Measurements from ENCODE around the gene MICU1. TPM values are rescaled to one million over a fixed set of nuclear protein-coding genes. Genes with fewer than 3 reads are reported as not detected.
"Not testable (repeated sequence)": the region's sequence is repeated elsewhere in the genome, so short reads cannot be mapped to it uniquely, and the experiment has no call there.

MICU1 gene
- total RNA-seq, 2 experiments from 2014 or later, result 29.2 to 29.4 TPM

DNA sequence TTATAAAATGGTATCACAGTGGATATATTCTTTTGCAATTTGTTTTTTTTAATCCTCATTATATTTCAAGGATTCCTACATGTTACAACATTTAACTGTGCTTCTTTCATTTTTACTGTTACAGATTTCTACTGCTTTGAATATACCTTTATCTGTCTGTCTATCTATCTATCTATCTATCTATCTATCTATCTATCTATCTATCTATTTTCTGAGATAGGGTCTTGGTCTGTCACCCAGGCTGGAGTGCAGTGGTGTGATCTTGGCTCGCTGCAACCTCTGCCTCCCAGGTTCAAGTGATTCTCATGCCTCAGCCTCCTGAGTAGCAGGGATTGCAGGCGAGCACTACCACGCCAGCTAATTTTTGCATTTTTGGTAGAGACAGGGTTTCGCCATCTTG lies 194.9 kb downstream of the MICU1 start:
- not testable (repeated sequence) for H3K27ac Mint-ChIP-seq, H3K4me3 Mint-ChIP-seq, H3K4me1 Mint-ChIP-seq, H3K27me3 Mint-ChIP-seq, DNase-seq, H3K9me3 Mint-ChIP-seq, H3K36me3 Mint-ChIP-seq

DNA sequence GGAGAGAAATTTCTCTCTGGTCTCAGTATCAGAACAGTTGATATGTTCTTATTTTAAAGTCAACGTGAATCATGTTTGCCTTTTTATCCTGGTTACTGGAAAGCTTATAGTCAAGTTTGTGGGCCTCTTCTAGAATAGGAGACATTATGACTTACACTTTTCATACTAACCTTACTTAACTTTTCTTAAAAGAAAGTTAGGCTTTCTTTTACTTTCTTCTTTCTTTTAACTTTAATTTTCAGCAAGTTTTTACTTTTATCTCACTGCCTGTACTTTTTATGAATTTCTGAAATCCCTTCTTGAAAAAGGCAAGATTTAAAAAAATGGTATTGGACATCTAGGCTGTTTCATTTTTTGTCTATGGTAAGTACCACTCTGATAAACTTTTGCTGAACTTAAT lies 195.9 kb downstream of the MICU1 start:
- no peak for DNase-seq
- H3K27ac Mint-ChIP-seq, result no peak overlapping the region
- H3K27me3 Mint-ChIP-seq, result no peaks in the 10 kb centered on the region
- H3K4me1 Mint-ChIP-seq, result no peaks in the 10 kb centered on the region
- no peaks in the 10 kb centered on the region for H3K36me3 Mint-ChIP-seq
- H3K9me3 Mint-ChIP-seq, result no peaks in the 10 kb centered on the region
- no peak overlapping the region for H3K4me3 Mint-ChIP-seq

DNA sequence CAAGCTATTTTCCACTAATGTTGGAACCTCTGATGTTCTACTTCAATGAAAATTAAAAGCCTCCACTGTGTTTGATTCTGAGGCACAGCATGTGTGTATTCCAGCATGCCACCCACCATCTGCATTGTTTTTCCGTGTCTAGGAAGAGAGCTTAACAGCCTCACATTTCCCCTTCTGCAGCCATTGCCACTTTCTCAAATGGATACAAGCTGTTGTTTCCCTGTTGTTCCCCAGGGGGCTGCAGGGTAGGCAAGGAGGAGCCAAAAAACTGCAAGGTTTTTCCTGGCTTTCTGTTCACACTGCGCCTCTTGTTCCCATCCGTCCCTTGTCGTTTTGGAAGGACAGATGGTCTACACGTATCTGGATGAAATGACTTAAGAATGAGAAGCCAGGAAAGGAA lies 198.9 kb downstream of the MICU1 start:
- Mint-ChIP-seq H3K4me3 (no peak overlapping the region), H3K27ac (no peak overlapping the region), H3K27me3 (no peaks in the 10 kb centered on the region), H3K9me3 (peaks cover 2% of the 10 kb centered on the region), H3K4me1 (no peaks in the 10 kb centered on the region), H3K36me3 (peaks cover 10% of the 10 kb centered on the region)
- DNase-seq, result no peak

DNA sequence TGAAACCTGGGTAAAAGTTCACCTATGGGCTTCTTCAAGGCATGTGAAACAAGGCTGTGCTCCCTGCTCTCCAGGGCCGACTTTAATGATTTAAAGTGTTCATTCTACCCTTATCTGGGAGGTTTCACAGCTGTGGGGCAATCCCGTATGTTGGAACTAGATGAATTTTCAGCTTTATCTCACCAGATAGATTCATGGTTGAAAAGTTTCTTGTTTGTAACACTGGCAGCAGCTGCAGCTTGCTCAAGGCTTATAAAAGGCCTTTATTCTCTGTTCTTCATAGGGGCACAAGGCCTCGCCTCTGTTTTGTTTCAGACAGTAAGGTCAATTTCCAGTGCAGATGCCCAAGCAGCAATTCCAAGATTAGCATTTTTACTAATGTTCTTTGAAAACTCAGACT lies 200.7 kb downstream of the MICU1 start:
- Mint-ChIP-seq H3K36me3 (peaks cover 21% of the 10 kb centered on the region), H3K4me3 (no peak overlapping the region), H3K27ac (no peak overlapping the region), H3K4me1 (no peaks in the 10 kb centered on the region), H3K27me3 (no peaks in the 10 kb centered on the region), H3K9me3 (peaks cover 2% of the 10 kb centered on the region)
- no peak for DNase-seq

DNA sequence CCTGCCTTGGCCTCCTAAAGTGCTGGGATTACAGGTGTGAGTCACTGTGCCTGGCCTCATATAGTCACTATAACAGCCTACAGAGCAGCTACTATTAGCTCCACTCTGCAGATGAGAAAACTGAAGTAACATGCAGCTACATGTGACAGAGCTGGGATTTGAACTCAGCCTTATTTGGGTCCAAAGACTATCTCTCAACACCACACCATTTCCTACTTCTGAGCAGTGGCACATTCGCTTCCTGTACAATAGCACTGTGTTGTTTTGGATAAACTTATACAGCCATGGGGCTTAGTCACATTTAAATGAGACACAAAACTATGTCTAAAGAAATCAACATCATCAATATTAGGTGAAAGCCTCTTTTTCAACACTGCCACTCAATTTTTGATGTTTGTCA lies 201.3 kb downstream of the MICU1 start:
- no peak for DNase-seq
- Mint-ChIP-seq H3K27me3 (no peaks in the 10 kb centered on the region), H3K36me3 (peaks cover 23% of the 10 kb centered on the region), H3K4me3 (no peak overlapping the region), H3K9me3 (peaks cover 2% of the 10 kb centered on the region), H3K27ac (no peak overlapping the region), H3K4me1 (no peaks in the 10 kb centered on the region)

DNA sequence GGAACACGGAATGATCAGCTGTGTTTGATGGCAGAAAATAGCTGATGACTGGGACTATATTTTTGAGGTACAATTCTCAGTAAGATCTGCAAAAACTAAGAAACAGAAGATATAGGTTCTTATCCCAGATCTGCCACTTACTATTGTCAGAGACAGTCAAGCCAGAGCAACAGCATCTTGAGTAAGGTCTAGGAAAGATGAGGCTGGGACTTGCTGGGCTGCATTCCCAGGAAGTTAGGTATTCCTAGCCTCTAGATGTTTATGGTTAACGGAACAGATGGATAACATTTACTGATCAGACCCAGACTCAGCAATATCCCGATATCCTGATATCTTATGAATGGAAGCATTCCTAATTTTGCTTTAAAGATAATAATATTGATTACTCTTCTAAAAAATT lies 202.5 kb downstream of the MICU1 start:
- Mint-ChIP-seq H3K36me3 (peaks cover 23% of the 10 kb centered on the region), H3K4me1 (no peaks in the 10 kb centered on the region), H3K27me3 (no peaks in the 10 kb centered on the region), H3K27ac (no peak overlapping the region), H3K9me3 (peaks cover 2% of the 10 kb centered on the region), H3K4me3 (no peak overlapping the region)
- no peak for DNase-seq

DNA sequence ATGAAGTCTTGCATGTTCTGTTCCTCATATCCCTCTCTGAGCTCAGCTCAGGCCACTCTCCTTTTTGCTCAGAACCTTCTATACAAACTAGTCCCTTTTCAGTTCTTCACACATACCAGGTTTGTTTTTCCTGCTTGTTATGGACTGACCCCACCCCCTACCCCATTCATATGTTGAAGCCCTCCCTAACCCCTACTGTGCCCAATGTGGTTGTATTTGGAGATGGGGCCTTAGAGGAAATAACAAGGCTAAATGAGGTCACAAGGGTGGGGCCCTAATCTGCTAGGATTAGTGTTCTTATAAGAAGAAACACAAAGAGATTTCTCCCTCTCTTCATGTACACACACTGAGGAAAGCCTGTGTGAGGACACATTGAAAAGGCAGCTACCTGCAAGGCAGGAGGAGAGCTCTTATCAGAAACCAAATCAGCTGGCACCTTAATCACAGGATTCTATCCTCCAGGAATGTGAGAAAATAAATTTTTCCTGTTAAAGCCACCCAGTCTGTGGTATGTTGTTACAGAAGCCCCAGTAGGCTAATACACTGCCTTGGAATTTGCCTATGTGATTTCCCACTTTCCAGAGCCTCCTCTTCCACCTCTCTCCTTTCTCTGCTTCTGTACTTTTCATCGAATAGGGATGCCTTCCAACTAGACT lies 203.9 kb downstream of the MICU1 start:
- H3K4me1 Mint-ChIP-seq, result no peaks in the 10 kb centered on the region
- no peak for DNase-seq
- peaks cover 23% of the 10 kb centered on the region for H3K36me3 Mint-ChIP-seq
- H3K27me3 Mint-ChIP-seq, result no peaks in the 10 kb centered on the region
- peaks cover 2% of the 10 kb centered on the region for H3K9me3 Mint-ChIP-seq
- no peak overlapping the region for H3K4me3 Mint-ChIP-seq
- H3K27ac Mint-ChIP-seq, result no peak overlapping the region

DNA sequence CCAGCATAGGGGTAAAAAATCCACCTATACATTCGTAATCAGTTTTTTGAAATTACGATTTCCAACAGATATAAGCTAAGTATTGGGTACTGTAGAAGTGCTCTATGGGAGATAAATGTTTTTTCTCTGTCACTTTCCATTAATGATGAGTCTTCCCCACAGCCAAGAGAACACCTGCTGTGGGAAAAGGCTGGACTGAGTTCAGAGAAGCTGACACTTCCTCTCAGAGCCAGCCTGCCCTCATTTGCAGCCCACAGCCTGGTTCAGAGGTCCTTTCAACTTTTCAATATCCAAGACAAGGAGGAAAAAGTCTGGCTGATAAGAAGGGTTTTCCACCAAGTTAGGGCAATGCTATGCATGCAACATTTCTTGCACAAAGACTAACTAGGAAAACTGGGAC lies 206.6 kb downstream of the MICU1 start:
- Mint-ChIP-seq H3K4me1 (no peaks in the 10 kb centered on the region), H3K9me3 (peaks cover 4% of the 10 kb centered on the region), H3K27ac (no peak overlapping the region), H3K4me3 (no peak overlapping the region), H3K36me3 (peaks cover 32% of the 10 kb centered on the region), H3K27me3 (no peaks in the 10 kb centered on the region)
- DNase-seq, result no peak

DNA sequence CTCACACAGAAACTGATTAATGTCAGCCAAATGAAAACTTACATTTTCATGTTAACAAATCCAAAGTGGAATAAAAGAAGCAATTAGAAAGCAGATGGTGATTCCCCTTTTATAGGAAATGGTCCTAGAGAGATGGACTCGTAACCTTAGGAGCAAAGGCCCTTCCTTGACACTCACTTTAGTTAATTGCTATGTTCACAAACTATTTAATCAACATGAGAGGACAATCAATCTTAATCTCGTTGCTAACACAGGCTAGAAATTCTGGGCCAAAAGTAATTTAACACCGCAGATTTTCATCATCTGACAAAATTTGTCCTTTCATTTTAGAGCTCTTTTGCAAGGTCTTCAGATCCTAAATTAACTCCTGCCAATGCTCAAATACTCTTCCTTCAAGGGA lies 207.2 kb downstream of the MICU1 start:
- no peak for DNase-seq
- H3K27ac Mint-ChIP-seq, result no peak overlapping the region
- H3K9me3 Mint-ChIP-seq, result peaks cover 4% of the 10 kb centered on the region

DNA sequence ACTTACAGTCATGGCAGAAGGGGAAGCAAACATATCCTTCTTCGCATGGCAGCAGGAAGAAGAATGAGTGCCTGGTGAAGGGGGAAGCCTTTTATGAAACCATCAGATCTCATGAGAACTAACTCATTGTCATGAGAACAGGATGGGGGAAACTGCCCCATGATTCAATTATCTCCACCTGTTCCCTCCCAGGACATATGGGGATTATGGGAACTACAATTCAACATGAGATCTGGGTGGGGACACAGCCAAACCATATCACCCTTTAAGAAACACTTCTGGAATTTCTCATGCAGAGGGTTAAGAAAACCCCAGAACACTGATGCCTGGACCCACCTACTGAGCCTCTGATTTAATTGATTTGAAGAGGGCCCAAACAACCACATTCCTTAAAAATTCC lies 207.9 kb downstream of the MICU1 start:
- no peak overlapping the region for H3K27ac Mint-ChIP-seq

More for the DNA sequence above, 207.2 kb downstream of the MICU1 start:
- Mint-ChIP-seq H3K4me3 (no peak overlapping the region), H3K27me3 (no peaks in the 10 kb centered on the region), H3K36me3 (peaks cover 32% of the 10 kb centered on the region), H3K4me1 (no peaks in the 10 kb centered on the region)

DNA sequence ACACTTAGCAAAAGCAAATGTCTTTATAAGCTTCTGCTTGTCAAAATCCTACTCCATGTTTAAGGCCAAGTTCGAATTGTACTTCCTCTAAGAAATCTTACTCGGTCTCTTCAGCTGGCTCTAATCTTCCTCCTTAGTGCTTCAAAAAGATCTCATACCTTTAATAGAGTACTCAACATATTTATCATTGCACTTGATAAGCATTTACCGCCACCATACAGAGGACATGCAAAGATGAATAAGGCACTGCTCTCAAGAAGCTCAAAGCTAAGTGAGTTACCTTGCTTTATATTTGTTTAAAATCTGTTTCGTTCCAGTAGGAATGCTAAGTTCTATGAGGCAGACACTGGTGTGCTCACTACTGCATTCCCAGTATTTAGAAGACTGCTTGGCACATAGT lies 209.2 kb downstream of the MICU1 start:
- no peaks in the 10 kb centered on the region for H3K4me1 Mint-ChIP-seq
- H3K36me3 Mint-ChIP-seq, result peaks cover 21% of the 10 kb centered on the region
- no peak for DNase-seq
- H3K4me3 Mint-ChIP-seq, result no peak overlapping the region
- no peak overlapping the region for H3K27ac Mint-ChIP-seq
- H3K27me3 Mint-ChIP-seq, result no peaks in the 10 kb centered on the region
- H3K9me3 Mint-ChIP-seq, result peaks cover 2% of the 10 kb centered on the region

More for the DNA sequence above, 207.9 kb downstream of the MICU1 start:
- no peak overlapping the region for H3K4me3 Mint-ChIP-seq
- H3K4me1 Mint-ChIP-seq, result no peaks in the 10 kb centered on the region
- peaks cover 31% of the 10 kb centered on the region for H3K36me3 Mint-ChIP-seq
- peaks cover 4% of the 10 kb centered on the region for H3K9me3 Mint-ChIP-seq
- DNase-seq, result no peak
- no peaks in the 10 kb centered on the region for H3K27me3 Mint-ChIP-seq

DNA sequence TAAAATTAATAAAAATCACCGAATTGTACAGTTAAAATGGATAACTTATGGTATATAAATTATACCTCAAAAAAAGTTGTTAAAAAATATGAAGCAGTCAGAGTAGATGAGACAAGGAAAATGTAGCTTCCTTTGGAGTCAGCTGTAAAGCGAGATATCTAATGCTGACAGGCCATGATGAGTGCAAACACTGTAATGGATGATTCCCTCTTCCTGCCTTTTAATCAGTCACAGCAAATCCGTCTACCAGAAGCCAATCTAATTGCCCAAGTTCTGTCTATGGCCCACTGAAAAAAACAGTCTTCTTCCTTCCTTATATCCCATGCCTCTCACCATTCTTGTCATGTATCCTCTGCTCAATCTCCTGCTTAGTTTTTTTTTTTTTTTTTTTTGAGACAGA lies 211.2 kb downstream of the MICU1 start:
- DNase-seq, result no peak
- Mint-ChIP-seq H3K27ac (no peak overlapping the region), H3K27me3 (no peaks in the 10 kb centered on the region), H3K9me3 (peaks cover 2% of the 10 kb centered on the region), H3K4me3 (no peak overlapping the region), H3K4me1 (no peaks in the 10 kb centered on the region), H3K36me3 (peaks cover 11% of the 10 kb centered on the region)

DNA sequence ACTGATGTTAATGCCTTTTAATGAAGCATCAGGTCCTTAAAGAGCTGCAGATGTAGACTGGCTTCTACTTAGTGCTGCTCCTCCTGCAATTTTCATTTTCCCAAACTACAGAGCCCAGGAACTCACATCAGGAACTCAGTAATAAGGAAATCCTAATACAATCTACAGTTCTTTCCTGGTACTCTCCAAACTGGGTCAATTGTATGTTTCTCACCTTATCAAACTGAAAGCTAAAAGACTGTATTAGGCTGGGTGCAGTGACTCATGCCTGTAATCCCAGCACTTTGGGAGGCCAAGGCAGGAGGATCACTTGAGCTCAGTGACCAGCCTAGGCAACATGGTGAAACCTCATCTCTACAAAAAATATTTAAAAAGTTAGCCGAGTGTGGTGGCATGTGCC lies 216.7 kb downstream of the MICU1 start:
- H3K27ac Mint-ChIP-seq, result no peak overlapping the region
- H3K9me3 Mint-ChIP-seq, result no peaks in the 10 kb centered on the region
- H3K36me3 Mint-ChIP-seq, result peaks cover 9% of the 10 kb centered on the region
- H3K27me3 Mint-ChIP-seq, result no peaks in the 10 kb centered on the region
- no peak for DNase-seq
- no peak overlapping the region for H3K4me3 Mint-ChIP-seq
- H3K4me1 Mint-ChIP-seq, result no peaks in the 10 kb centered on the region

DNA sequence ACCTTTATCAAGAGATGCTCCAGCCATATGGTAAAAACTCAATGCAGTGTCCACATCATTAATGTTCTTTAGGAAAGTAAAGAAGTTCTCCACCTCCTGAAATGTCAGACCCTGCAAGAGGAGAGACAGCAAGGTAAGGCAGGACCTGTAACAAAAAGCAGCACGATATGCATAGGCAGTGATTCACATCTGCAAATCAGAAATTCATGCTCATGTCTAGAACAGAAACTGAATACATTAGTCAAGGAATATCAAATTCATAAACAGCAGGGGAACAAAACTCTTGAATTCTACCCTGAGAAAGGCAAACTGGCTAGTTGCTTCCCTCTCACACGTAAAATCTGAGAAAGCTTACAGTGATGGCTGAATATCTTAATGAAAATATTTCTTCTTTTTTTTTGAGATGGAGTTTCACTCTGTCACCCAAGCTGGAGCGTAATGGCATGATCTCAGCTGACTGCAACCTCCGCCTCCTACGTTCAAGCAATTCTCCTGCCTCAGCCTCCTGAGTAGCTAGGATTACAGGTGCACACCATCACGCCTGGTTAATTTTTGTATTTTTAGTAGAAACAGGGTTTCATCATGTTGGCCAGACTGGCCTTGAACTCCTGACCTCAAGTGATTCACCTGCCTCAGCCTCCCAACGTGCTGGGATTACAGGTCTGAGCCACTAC lies 217.8 kb downstream of the MICU1 start:
- no peak for DNase-seq
- Mint-ChIP-seq H3K27me3 (no peaks in the 10 kb centered on the region), H3K36me3 (peaks cover 9% of the 10 kb centered on the region), H3K27ac (no peak overlapping the region), H3K4me1 (no peaks in the 10 kb centered on the region), H3K4me3 (no peak overlapping the region), H3K9me3 (no peaks in the 10 kb centered on the region)

DNA sequence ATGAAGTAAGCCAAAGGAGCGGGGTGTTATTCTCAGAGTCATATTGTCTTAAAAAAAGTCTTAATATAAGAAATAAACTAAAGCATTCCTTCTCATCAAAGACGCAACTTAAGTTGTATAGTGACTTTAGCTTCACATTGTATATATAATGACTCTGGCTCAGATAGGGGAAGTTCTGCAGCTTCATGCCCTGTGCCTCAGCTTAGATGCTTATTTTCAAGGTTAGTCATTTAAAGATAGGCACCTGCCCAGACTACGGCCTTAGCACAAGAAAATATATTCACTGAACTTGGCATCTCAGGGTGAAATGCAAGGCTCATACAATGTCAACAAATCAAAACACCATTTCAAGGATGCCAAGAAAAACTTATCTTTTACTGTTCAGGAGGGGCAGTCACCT lies 218.4 kb downstream of the MICU1 start:
- Mint-ChIP-seq H3K9me3 (no peaks in the 10 kb centered on the region), H3K4me1 (no peaks in the 10 kb centered on the region), H3K27me3 (no peaks in the 10 kb centered on the region), H3K27ac (no peak overlapping the region), H3K36me3 (peaks cover 7% of the 10 kb centered on the region), H3K4me3 (no peak overlapping the region)
- DNase-seq, result no peak

DNA sequence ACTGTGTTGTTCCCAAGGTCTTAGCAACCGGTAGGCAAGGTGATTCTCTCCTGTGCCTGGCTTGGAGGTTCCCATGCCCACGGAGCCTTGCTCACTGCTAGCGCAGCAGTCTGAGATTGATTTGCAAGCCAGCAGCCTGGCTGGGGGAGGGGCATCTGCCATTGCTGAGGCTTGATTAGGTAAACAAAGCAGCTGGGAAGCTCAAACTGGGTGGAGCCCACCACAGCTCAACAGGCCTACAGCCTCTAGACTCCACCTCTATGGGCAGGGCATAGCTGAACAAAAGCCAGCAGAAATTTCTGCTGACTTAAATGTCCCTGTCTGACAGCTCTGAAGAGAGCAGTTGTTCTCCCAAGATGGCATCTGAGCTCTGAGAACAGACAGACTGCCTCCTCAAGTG lies 230.3 kb downstream of the MICU1 start:
- DNase-seq, H3K4me3 Mint-ChIP-seq, H3K27ac Mint-ChIP-seq, H3K4me1 Mint-ChIP-seq, H3K9me3 Mint-ChIP-seq, H3K27me3 Mint-ChIP-seq: not testable (repeated sequence)
- H3K36me3 Mint-ChIP-seq, result peaks cover 16% of the 10 kb centered on the region

All from activated naive CD8-positive, alpha-beta T cell treated with anti-CD3 and anti-CD28 coated beads for 36 hours (primary cell).